GM12873 (cell line): ENCODE data around the gene CLDN5.

Experiments
- TF ChIP-seq, protein P1 (sequence below): IDR thresholded peaks from 2 replicates; pipeline ENCODE4 v1.5.1; 2012; ENCODE audit warnings: low read depth, mild to moderate bottlenecking, moderate library complexity, low read length, control low read depth; ENCODE audit not compliant: insufficient read depth; ENCODE audit errors: missing control alignments

The CLDN5 gene

DNA sequence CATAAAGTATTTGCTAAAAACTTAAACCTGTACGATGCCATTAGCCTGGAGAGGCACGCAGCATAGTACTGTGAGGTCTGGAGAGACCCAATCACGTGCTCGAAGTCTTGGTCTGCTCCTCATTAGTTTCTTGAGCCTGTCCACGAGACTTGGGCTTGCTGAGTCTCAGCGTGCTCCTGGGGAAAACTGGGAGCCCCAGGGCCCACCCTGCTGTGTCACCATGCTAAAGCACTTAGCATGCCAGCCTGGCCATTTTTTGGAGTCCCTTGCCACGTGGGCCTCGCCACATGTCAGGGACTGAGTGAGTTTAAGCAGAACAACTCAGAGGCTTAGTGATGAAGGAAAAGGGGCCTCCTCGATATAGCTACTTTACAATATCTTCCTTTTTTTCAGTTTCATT is 41.9 kb downstream of the CLDN5 start:
- TF ChIP-seq, protein P1, sequence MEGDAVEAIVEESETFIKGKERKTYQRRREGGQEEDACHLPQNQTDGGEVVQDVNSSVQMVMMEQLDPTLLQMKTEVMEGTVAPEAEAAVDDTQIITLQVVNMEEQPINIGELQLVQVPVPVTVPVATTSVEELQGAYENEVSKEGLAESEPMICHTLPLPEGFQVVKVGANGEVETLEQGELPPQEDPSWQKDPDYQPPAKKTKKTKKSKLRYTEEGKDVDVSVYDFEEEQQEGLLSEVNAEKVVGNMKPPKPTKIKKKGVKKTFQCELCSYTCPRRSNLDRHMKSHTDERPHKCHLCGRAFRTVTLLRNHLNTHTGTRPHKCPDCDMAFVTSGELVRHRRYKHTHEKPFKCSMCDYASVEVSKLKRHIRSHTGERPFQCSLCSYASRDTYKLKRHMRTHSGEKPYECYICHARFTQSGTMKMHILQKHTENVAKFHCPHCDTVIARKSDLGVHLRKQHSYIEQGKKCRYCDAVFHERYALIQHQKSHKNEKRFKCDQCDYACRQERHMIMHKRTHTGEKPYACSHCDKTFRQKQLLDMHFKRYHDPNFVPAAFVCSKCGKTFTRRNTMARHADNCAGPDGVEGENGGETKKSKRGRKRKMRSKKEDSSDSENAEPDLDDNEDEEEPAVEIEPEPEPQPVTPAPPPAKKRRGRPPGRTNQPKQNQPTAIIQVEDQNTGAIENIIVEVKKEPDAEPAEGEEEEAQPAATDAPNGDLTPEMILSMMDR: no peak

DNA sequence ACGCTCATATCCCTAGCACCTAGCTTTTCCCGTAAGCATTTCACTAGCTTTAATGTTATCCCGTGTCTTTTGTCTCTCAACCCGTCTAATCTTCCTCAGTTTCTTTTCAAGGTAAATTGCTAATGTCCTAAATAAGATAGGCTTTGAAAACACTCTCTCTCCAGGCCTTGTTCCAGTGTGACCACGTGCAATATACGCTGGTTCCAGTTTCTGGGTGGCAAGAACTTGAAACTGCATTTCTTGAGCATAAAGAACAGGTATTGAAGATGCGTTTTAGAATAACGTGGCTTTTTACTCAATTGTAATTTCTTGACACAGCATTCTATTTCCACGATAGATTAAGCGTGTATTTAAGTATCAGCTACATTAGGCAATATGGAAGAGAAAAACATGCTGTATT is 43.4 kb downstream of the CLDN5 start:
- TF ChIP-seq, protein P1: no peak

DNA sequence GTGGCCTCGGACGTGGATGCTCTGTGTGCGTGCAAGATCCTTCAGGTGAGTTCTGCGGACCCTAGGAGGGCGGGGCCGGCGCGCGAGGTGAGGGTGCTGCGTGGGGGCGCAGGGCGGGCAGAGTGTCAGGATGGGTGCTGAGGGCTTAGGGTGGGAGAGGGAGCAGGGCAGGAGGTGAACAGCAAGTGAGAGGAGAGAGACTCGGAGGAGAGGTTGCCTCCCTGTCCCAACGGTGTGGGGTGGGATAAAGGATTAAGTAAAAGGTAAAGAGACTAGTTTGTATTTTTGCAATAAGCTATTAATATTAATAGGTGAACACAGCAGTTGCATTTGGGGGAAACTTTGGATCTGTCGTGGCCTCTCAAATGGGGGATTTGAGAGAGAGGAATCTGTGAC is 44.0 kb downstream of the CLDN5 start:
- TF ChIP-seq, protein P1: no peak

DNA sequence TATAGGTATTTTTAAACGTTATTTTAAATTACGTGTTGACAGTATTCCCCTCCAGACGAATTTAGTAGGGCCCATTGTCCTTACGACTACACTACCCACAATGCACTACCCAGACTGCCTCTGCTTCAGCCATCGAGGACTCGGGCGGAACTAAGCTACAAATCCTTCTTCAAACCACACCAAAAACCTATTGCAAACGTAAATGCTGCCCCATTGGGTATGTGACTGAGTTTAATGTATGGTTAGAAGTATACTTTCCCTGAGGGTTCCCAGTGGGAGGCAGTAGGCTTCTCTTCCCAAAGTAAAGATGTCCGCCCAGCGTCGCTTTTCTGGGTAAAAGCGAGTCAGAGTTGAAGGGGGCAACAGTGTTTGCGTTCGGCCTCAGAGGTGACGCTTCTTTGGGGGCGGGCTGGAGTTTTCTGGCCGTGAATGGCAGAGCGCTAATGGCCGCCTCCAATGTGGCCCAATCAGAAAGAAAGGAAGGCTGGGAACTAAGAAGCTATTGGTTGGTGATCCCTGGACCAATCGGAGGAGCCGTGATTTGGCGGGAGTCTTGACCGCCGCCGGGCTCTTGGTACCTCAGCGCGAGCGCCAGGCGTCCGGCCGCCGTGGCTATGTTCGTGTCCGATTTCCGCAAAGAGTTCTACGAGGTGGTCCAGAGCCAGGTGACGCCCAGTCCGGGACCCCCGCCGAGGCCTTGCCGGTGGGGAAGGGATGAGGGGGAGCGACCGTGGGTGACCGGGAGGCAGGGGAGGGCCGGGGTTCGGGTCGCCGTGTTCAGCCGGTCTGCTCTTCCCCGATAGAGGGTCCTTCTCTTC is 44.6 kb downstream of the CLDN5 start, which contains the start of gene CDC45:
Gene CDC45, plus strand, starts transcription at position 566 of the 818 bp plus-strand sequence. Its CDS starts 49 bp downstream, at position 615.
- TF ChIP-seq, protein P1: no peak

DNA sequence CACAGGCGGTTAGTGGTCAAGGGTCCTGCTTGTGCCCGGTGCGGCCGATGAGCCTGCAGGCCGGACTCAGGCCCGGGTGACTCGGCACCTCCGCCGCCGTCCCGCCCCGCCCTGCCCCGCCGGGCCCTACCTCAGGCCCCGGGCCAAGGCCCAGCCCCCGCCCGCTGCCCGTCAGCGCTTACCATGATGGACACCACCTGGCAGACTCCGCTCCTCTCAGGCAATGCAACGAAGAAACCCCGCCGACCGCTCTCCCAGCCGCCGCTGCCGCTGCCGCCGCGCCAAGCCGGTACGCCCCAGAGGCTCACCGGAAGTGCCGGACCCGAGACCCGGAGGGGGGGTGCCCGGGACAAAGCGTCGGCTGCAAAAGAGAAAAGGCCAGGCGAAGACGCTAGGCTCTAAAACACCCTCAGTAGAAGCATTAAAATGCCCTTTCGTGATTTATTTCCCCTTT is 45.3 kb downstream of the CLDN5 start, which contains the start of gene UFD1:
Gene UFD1, minus strand, starts transcription at position 293 of the 454 bp plus-strand sequence. Its CDS starts 108 bp downstream, at position 185.
- TF ChIP-seq, protein P1: no peak

DNA sequence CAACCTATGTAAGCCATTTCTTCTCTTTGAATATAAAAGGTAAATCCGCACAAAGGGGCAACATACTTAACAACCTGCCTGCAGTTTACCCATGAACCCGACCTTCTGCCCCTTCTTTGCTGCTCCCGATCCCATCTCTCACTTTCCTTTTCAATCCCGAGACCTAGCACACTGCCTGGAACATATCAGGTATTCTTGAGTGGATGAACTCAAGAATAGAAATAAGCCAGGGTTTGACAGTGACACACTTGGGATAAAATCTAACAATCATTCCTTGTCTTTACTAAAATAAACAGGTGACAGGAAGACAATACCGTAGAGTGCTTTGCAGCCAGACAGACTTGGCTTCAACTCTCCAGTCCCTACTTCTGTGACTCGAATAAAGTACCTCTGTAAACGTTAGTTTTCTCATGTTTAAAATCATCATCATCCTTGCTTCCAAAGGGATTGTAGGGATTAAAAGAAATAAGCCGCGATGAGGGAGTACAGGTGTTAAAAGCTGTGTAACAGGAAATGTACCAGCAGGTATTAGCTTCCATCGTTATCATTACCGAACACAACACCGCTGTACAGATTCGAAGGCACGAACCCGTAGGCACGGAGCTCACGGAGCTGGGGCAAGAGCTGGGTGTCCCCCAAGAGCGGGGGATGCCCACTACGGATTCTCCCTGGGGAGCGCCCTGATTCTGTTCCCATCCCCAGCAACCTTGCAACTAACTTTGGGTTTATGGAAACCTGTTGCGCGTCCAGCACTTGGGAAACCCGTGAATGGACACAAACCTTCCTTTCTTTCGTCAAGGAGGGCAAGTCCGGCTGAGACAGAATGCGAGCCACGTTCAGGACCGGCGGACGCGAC is 45.9 kb downstream of the CLDN5 start:
- TF ChIP-seq, protein P1: no peak
